Tibial nerve (tissue), 3 donors: ENCODE measurements around the gene AIG1.
"Not testable (repeated sequence)": the region's sequence is repeated elsewhere in the genome, so short reads cannot be mapped to it uniquely, and the experiment has no call there.

ENCODE experiments used
- POLR2A ChIP-seq, 2 donors: fragments of 450-650 bp; IDR thresholded peaks; one replicate each; pipeline ENCODE4 v1.6.1; 2017; ENCODE audit warnings: antibody characterized with exemption in 2 of 2, mild to moderate bottlenecking in 2 of 2, moderate library complexity in 2 of 2
- TF ChIP-seq, protein P1 (sequence below), 5 experiments: fragments of 200-600 bp in 3 of 5; fragments of 450-650 bp in 2 of 5; sonication (generic) in 3 of 5; IDR thresholded peaks; one replicate each; pipeline ENCODE4 v1.5.1; 2016 to 2019; ENCODE audit warnings: antibody characterized with exemption in 5 of 5, mild to moderate bottlenecking in 3 of 5, moderate library complexity in 2 of 5

DNA sequence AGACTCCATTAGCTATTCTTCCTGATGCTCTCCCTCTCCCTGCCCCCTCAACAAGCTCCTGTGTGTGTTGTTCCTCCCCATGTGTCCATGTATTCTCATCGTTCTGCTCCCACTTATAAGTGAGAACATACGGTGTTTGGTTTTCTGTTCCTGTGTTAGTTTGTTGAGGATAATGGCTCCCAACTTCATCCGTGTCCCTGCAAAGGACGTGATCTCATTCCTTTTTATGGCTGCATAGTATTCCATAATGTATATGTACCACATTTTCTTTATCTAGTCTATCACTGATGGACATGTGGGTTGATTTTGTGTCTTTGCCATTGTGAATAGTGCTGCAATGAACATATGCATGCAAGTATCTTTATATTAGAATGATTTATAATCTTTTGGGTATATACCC is 16.3 kb upstream of the AIG1 start:
- TF ChIP-seq, protein P1, sequence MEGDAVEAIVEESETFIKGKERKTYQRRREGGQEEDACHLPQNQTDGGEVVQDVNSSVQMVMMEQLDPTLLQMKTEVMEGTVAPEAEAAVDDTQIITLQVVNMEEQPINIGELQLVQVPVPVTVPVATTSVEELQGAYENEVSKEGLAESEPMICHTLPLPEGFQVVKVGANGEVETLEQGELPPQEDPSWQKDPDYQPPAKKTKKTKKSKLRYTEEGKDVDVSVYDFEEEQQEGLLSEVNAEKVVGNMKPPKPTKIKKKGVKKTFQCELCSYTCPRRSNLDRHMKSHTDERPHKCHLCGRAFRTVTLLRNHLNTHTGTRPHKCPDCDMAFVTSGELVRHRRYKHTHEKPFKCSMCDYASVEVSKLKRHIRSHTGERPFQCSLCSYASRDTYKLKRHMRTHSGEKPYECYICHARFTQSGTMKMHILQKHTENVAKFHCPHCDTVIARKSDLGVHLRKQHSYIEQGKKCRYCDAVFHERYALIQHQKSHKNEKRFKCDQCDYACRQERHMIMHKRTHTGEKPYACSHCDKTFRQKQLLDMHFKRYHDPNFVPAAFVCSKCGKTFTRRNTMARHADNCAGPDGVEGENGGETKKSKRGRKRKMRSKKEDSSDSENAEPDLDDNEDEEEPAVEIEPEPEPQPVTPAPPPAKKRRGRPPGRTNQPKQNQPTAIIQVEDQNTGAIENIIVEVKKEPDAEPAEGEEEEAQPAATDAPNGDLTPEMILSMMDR (IDR thresholded peaks at IDR 0.05) = not testable (repeated sequence)
- not testable (repeated sequence) for TF ChIP-seq POLR2A (IDR thresholded peaks at IDR 0.05)
